Activated CD8-positive, alpha-beta T cell treated with anti-CD3 and anti-CD28 coated beads for 36 hours (primary cell): ENCODE results near the gene TEF. TPM values are rescaled to one million over a fixed set of nuclear protein-coding genes. Genes with fewer than 3 reads are reported as not detected.

Experiments used
- ATAC-seq: fragments of 200-7000 bp; cut with Tn5 transposase; one replicate; pipeline ENCODE4 v1.10.0; 2021; ENCODE audit warnings: mild to moderate bottlenecking, moderate library complexity
- CTCF ChIA-PET: fragments of 350-600 bp; sonication (Branson Sonifier 250); formaldehyde crosslinking; loops from one replicate; lab custom pipeline; 2021; ENCODE audit warnings: antibody characterized with exemption; lab: Charles Lee
- POLR2A ChIA-PET: fragments of 350-600 bp; sonication (Branson Sonifier 250); formaldehyde crosslinking; loops from one replicate; lab custom pipeline; 2021; ENCODE audit warnings: antibody characterized with exemption; lab: Charles Lee
- DNase-seq: peaks from one replicate; pipeline ENCODE4 v3.0.0-alpha.2; 2020
- H3K27ac Mint-ChIP-seq: one replicate; pipeline ENCODE4 v1.8.0; 2021; ENCODE audit warnings: mild to moderate bottlenecking, mixed read lengths
- H3K27me3 Mint-ChIP-seq: one replicate; pipeline ENCODE4 v1.8.0; 2021; ENCODE audit warnings: mixed read lengths
- H3K36me3 Mint-ChIP-seq: one replicate; pipeline ENCODE4 v1.8.0; 2021; ENCODE audit warnings: low read depth, mixed read lengths
- H3K4me1 Mint-ChIP-seq: one replicate; pipeline ENCODE4 v1.8.0; 2021; ENCODE audit warnings: low read depth, mixed read lengths
- H3K4me3 Mint-ChIP-seq: one replicate; pipeline ENCODE4 v1.8.0; 2021; ENCODE audit warnings: mild to moderate bottlenecking, moderate library complexity, mixed read lengths
- H3K9me3 Mint-ChIP-seq: one replicate; pipeline ENCODE4 v1.8.0; 2021; ENCODE audit warnings: mixed read lengths
- intact Hi-C: fragments of 100-400 bp; cut with micrococcal nuclease; formaldehyde crosslinking; loops from one replicate; pipeline ENCODE4 v1.10.0; 2022
- total RNA-seq, 2 experiments: library from RNA; stranded (reverse); gene quantifications; one replicate each; pipeline ENCODE4 v1.2.3, GENCODE V29; 2021
- TF ChIP-seq, protein P1 (sequence below): fragments of 200-600 bp; IDR thresholded peaks from one replicate; pipeline ENCODE4 v1.8.0; 2022; ENCODE audit warnings: antibody characterized with exemption, mild to moderate bottlenecking

TEF gene
- total RNA-seq, 2 experiments from 2014 or later, result 1.4 to 2.0 TPM

- no peaks in the 10 kb centered on the region for H3K36me3 Mint-ChIP-seq
- H3K9me3 Mint-ChIP-seq, result no peaks in the 10 kb centered on the region
- ATAC-seq (peak; percentile 45), DNase-seq (peak; percentile 18)
- H3K27me3 Mint-ChIP-seq, result peaks cover 7% of the 10 kb centered on the region
- ChIA-PET CTCF (interaction anchor here (1.0 kb wide), 2 partner anchors 45 to 223 kb away, joined by 3 read pairs; partner anchors contain the start of gene PMM1), POLR2A (interaction anchor here (1.0 to 1.1 kb wide), 2 partner anchors 64 to 176 kb away, joined by 4 read pairs; no protein-coding TSS in a partner anchor)
- intact Hi-C loops, result no loop called here
- no peak overlapping the region for H3K27ac Mint-ChIP-seq
- no peak overlapping the region for H3K4me3 Mint-ChIP-seq
- TF ChIP-seq, protein P1, sequence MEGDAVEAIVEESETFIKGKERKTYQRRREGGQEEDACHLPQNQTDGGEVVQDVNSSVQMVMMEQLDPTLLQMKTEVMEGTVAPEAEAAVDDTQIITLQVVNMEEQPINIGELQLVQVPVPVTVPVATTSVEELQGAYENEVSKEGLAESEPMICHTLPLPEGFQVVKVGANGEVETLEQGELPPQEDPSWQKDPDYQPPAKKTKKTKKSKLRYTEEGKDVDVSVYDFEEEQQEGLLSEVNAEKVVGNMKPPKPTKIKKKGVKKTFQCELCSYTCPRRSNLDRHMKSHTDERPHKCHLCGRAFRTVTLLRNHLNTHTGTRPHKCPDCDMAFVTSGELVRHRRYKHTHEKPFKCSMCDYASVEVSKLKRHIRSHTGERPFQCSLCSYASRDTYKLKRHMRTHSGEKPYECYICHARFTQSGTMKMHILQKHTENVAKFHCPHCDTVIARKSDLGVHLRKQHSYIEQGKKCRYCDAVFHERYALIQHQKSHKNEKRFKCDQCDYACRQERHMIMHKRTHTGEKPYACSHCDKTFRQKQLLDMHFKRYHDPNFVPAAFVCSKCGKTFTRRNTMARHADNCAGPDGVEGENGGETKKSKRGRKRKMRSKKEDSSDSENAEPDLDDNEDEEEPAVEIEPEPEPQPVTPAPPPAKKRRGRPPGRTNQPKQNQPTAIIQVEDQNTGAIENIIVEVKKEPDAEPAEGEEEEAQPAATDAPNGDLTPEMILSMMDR, result no peak
- no peaks in the 10 kb centered on the region for H3K4me1 Mint-ChIP-seq
These were observed 14.6 kb upstream of the TEF start for GRCh38 chr22:41367039-41367679.

GRCh38 chr22:41367680-41368542 lies 13.8 kb upstream of the TEF start:
- no peak for DNase-seq
- CTCF ChIA-PET, result interaction anchor here (1.0 kb wide), 2 partner anchors 44 to 222 kb away, joined by 3 read pairs; partner anchors contain the start of gene PMM1
- POLR2A ChIA-PET, result interaction anchor here (1.6 kb wide), 1 partner anchor 8 kb away, joined by 4 read pairs; no protein-coding TSS in a partner anchor
- Mint-ChIP-seq H3K4me1 (no peaks in the 10 kb centered on the region), H3K36me3 (no peaks in the 10 kb centered on the region), H3K27ac (no peak overlapping the region), H3K9me3 (no peaks in the 10 kb centered on the region), H3K4me3 (no peak overlapping the region), H3K27me3 (peaks cover 7% of the 10 kb centered on the region)
- intact Hi-C loops, result no loop called here
- peak; percentile 13 for ATAC-seq
- TF ChIP-seq, protein P1, result no peak

GRCh38 chr22:41368543-41369423 lies 13.0 kb upstream of the TEF start:
- no peak for ATAC-seq
- Mint-ChIP-seq H3K4me1 (no peaks in the 10 kb centered on the region), H3K36me3 (no peaks in the 10 kb centered on the region), H3K9me3 (no peaks in the 10 kb centered on the region), H3K27me3 (peaks cover 7% of the 10 kb centered on the region), H3K27ac (no peak overlapping the region), H3K4me3 (no peak overlapping the region)
- TF ChIP-seq, protein P1, result no peak
- POLR2A ChIA-PET, result interaction anchor here (1.6 kb wide), 1 partner anchor 8 kb away, joined by 4 read pairs; no protein-coding TSS in a partner anchor
- no peak for DNase-seq
- CTCF ChIA-PET, result no interaction called here
- intact Hi-C loops, result no loop called here

DNA sequence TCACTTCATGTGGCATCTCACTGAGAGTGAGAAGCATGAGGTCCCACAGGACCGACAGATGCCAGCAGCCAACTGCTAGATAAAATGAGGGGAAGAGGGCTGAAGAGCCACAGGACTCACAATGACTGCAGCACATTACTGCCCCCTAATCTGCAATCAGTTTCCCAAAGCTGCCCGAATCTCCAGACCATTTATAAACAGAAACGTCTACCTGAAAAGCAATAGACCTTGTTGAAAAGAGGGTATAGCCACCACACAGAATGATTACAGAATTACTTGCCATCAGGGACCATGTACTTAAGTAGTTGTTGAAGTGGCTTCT lies 12.4 kb upstream of the TEF start:
- ChIA-PET CTCF (no interaction called here), POLR2A (interaction anchor here (1.6 kb wide), 1 partner anchor 9 kb away, joined by 4 read pairs; no protein-coding TSS in a partner anchor)
- ATAC-seq, result no peak
- no peaks in the 10 kb centered on the region for H3K9me3 Mint-ChIP-seq
- TF ChIP-seq, protein P1, result no peak
- H3K27ac Mint-ChIP-seq, result no peak overlapping the region
- DNase-seq, result no peak
- H3K27me3 Mint-ChIP-seq, result peaks cover 7% of the 10 kb centered on the region
- H3K4me3 Mint-ChIP-seq, result no peak overlapping the region
- no peaks in the 10 kb centered on the region for H3K36me3 Mint-ChIP-seq
- no peaks in the 10 kb centered on the region for H3K4me1 Mint-ChIP-seq
- intact Hi-C loops, result no loop called here
